Endothelial cell of umbilical vein (primary cell): ENCODE measurements around the gene ZNF385D. TPM values are rescaled to one million over a fixed set of nuclear protein-coding genes. Genes with fewer than 3 reads are reported as not detected.
"Not testable (repeated sequence)": the region's sequence is repeated elsewhere in the genome, so short reads cannot be mapped to it uniquely, and the experiment has no call there.

ENCODE experiments used
- BruUV-seq: library from RNA; stranded (reverse); fragments of 400-500 nt; replicated peaks from 2 replicates; lab custom pipeline; 2021; lab: Mats Ljungman, UMichigan
- CTCF ChIA-PET: fragments of 300-600, 350-600 bp; sonication (Branson Sonifier 250); formaldehyde crosslinking; loops from one replicate; lab custom pipeline; 2021; ENCODE audit warnings: antibody characterized with exemption, inconsistent platforms; lab: Charles Lee
- POLR2A ChIA-PET: fragments of 300-600, 350-600 bp; sonication (Branson Sonifier 250); formaldehyde crosslinking; loops from one replicate; lab custom pipeline; 2021; ENCODE audit warnings: antibody characterized with exemption, inconsistent platforms; lab: Charles Lee
- DNase-seq: peaks from one replicate; pipeline ENCODE4 v3.0.0-alpha.2; 2011; ENCODE audit warnings: low read depth, low spot score
- FAIRE-seq: peaks from 2 replicates; lab custom pipeline; 2011; peaks lifted over from hg19 to GRCh38; lab: Jason Lieb, UNC
- H2AFZ ChIP-seq: 2 replicates; pipeline ENCODE4 v1.6.0; 2012; ENCODE audit warnings: low read depth, low read length, control low read depth, inconsistent platforms
- H3K27ac ChIP-seq: 2 replicates; pipeline ENCODE4 v1.5.1; 2011; ENCODE audit warnings: low read depth, mild to moderate bottlenecking, control low read depth, low read length, moderate library complexity; ENCODE audit not compliant: insufficient read depth
- H3K27me3 ChIP-seq, 2 experiments: 2 replicates each; pipeline versions ENCODE4 v1.6.0 to v1.6.1; 2011; ENCODE audit warnings: low read length in 2 of 2, mixed read lengths in 1 of 2; ENCODE audit not compliant: control insufficient read depth in 2 of 2, insufficient read depth in 2 of 2
- H3K36me3 ChIP-seq, 2 experiments: 2 replicates in 1 of 2; 3 replicates in 1 of 2; pipeline ENCODE4 v1.5.1; 2011; ENCODE audit warnings: low read length in 2 of 2, mild to moderate bottlenecking in 1 of 2, moderate library complexity in 1 of 2; ENCODE audit not compliant: control insufficient read depth in 2 of 2, insufficient read depth in 2 of 2; ENCODE audit errors: extremely low read depth in 1 of 2
- H3K4me1 ChIP-seq: 3 replicates; pipeline ENCODE4 v1.5.1; 2011; ENCODE audit warnings: mild to moderate bottlenecking, low read length; ENCODE audit not compliant: control insufficient read depth, insufficient read depth; ENCODE audit errors: extremely low read depth
- H3K4me2 ChIP-seq: 2 replicates; pipeline ENCODE4 v1.6.1; 2011; ENCODE audit warnings: low read length, control low read depth, mixed read lengths; ENCODE audit not compliant: insufficient read depth
- H3K4me3 ChIP-seq, 3 experiments: fragments of 200-600 bp in 1 of 3; sonication (generic), shearing (Covaris generic) in 1 of 3; replicated peaks in 1 of 3; 2 replicates each; pipeline ENCODE4 v1.5.1; 2011 to 2016; ENCODE audit warnings: control low read depth in 3 of 3, low read length in 3 of 3, mild to moderate bottlenecking in 2 of 3, inconsistent platforms in 1 of 3, low read depth in 1 of 3, moderate library complexity in 1 of 3; ENCODE audit not compliant: insufficient read depth in 1 of 3
- H3K79me2 ChIP-seq: 2 replicates; pipeline ENCODE4 v1.6.0; 2012; ENCODE audit warnings: low read length, inconsistent platforms; ENCODE audit not compliant: control insufficient read depth, insufficient read depth
- H3K9ac ChIP-seq: replicated peaks from 2 replicates; pipeline ENCODE3; 2011; ENCODE audit warnings: low read length, control low read depth; ENCODE audit not compliant: insufficient read depth; ENCODE audit errors: extremely low read depth
- H3K9me1 ChIP-seq: replicated peaks from 3 replicates; pipeline ENCODE4 v1.6.0; 2011; ENCODE audit warnings: mild to moderate bottlenecking, low read length; ENCODE audit not compliant: control insufficient read depth, insufficient read depth; ENCODE audit errors: extremely low read depth
- H3K9me3 ChIP-seq: replicated peaks from 2 replicates; pipeline ENCODE4 v1.5.1; 2012; ENCODE audit warnings: low read length, inconsistent platforms; ENCODE audit not compliant: control insufficient read depth, insufficient read depth
- H4K20me1 ChIP-seq: replicated peaks from 2 replicates; pipeline ENCODE3; 2011; ENCODE audit warnings: mild to moderate bottlenecking, low read length; ENCODE audit not compliant: control insufficient read depth, insufficient read depth; ENCODE audit errors: extremely low read depth
- EZH2 ChIP-seq: IDR thresholded peaks from 2 replicates; pipeline ENCODE4 v1.6.1; 2012; ENCODE audit warnings: borderline replicate concordance, low read depth, mild to moderate bottlenecking, moderate library complexity, low read length, inconsistent platforms; ENCODE audit not compliant: severe bottlenecking
- FOS ChIP-seq: IDR thresholded peaks from 2 replicates; pipeline ENCODE4 v1.6.1; 2011; ENCODE audit warnings: mild to moderate bottlenecking, low read length, moderate library complexity, borderline replicate concordance; ENCODE audit not compliant: insufficient read depth
- GATA2 ChIP-seq: IDR thresholded peaks from 2 replicates; pipeline ENCODE4 v1.7.0; 2011; ENCODE audit warnings: low read depth, mild to moderate bottlenecking, moderate library complexity, mixed read lengths, low read length; ENCODE audit not compliant: insufficient read length, insufficient read depth
- JUN ChIP-seq: IDR thresholded peaks from 2 replicates; pipeline ENCODE4 v1.6.1; 2011; ENCODE audit warnings: borderline replicate concordance, low read depth; ENCODE audit not compliant: insufficient read length, insufficient read depth
- MYC ChIP-seq: IDR thresholded peaks from one replicate; pipeline ENCODE4 v1.6.1; 2011; ENCODE audit warnings: mild to moderate bottlenecking, low read depth, low read length
- POLR2A ChIP-seq: IDR thresholded peaks from 2 replicates; pipeline ENCODE4 v1.6.1; 2012; ENCODE audit warnings: low read depth, mild to moderate bottlenecking, control low read depth, low read length
- POLR2AphosphoS5 ChIP-seq: IDR thresholded peaks from 2 replicates; pipeline ENCODE4 v1.6.1; 2012; ENCODE audit warnings: low read depth, mild to moderate bottlenecking, control low read depth, low read length, moderate library complexity; ENCODE audit not compliant: insufficient read depth
- dilution Hi-C: fragments of 300-500 bp; cut with MboI; formaldehyde crosslinking; loops from one replicate; pipeline ENCODE4 v1.15.0; 2019; ENCODE audit warnings: low sequenced_read_pairs; ENCODE audit not compliant: extremely low pct_ligation_motif_present
- intact Hi-C: fragments of 100-400 bp; cut with micrococcal nuclease; formaldehyde crosslinking; loops from one replicate; pipeline ENCODE4 v1.10.0; 2022
- polyA plus RNA-seq, 4 experiments: library from polyadenylated mRNA; depleted of rRNA in 3 of 4; stranded (reverse) in 3 of 4; unstranded in 1 of 4; fragments of >200 nt; gene quantifications; 2 replicates each; pipeline versions ENCODE4 v1.2.1 to v1.2.3, GENCODE V29; 2011 to 2012; ENCODE audit warnings: missing spikeins in 1 of 4
- total RNA-seq: library from RNA; stranded (reverse); gene quantifications from 2 replicates; pipeline ENCODE4 v1.2.3, GENCODE V29; 2021
- TF ChIP-seq, protein P1 (sequence below): IDR thresholded peaks from 2 replicates; pipeline ENCODE4 v1.6.1; 2011; ENCODE audit not compliant: insufficient read depth, insufficient read length
- TF ChIP-seq, protein P2 (sequence below), 2 donors: IDR thresholded peaks; 1 replicate in 1 of 2; 2 replicates in 1 of 2; pipeline ENCODE4 v1.5.1; 2011; ENCODE audit warnings: low read length in 2 of 2, mild to moderate bottlenecking in 2 of 2, moderate library complexity in 2 of 2, control low read depth in 1 of 2, inconsistent platforms in 1 of 2, low read depth in 1 of 2; ENCODE audit not compliant: insufficient read depth in 1 of 2; ENCODE audit errors: extremely low read depth in 1 of 2

Gene ZNF385D
- total and polyA plus RNA-seq, 2 donors (not counting 3 experiments of a cell fraction or from before 2014, with no cell fraction given): not detected

DNA sequence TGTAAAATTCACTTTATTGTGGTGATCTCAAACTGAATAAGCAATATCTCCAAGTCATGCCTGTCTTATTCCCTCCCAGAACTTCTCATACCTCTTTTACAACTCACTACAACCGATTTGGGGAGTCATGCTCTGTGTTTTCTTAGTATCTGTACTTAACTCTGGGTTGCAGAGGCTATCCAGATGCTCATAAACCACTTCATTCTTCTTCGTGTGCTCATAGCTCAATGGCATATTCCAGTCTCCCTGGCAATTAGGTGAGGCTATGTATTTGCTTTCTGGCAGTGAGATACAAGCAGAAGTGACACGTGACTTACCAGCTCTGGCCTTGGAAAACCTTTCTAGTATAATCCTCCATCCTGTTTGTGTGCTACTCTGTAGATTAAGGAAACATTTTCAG is 360.9 kb downstream of the ZNF385D start:
- no peaks in the 10 kb centered on the region for H3K36me3 ChIP-seq
- H3K9me3 ChIP-seq: no peaks in the 10 kb centered on the region
- no peak overlapping the region for H3K4me3 ChIP-seq
- H3K27me3 ChIP-seq: no peaks in the 10 kb centered on the region
- H2AFZ ChIP-seq: no peak overlapping the region
- ChIA-PET POLR2A (no interaction called here), CTCF (no interaction called here)
- dilution Hi-C loops (no loop called here), intact Hi-C loops (no loop called here)
- no peaks in the 10 kb centered on the region for H3K9me1 ChIP-seq
- FAIRE-seq (no peak), DNase-seq (no peak)
- no peak overlapping the region for H3K4me2 ChIP-seq
- H3K79me2 ChIP-seq: no peaks in the 10 kb centered on the region
- BruUV-seq: no TSS peak
- TF ChIP-seq FOS (no peak), EZH2 (no peak), POLR2AphosphoS5 (no peak), POLR2A (no peak), JUN (no peak), GATA2 (no peak), MYC (no peak)
- TF ChIP-seq, protein P1, sequence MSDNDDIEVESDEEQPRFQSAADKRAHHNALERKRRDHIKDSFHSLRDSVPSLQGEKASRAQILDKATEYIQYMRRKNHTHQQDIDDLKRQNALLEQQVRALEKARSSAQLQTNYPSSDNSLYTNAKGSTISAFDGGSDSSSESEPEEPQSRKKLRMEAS: no peak
- TF ChIP-seq, protein P2, sequence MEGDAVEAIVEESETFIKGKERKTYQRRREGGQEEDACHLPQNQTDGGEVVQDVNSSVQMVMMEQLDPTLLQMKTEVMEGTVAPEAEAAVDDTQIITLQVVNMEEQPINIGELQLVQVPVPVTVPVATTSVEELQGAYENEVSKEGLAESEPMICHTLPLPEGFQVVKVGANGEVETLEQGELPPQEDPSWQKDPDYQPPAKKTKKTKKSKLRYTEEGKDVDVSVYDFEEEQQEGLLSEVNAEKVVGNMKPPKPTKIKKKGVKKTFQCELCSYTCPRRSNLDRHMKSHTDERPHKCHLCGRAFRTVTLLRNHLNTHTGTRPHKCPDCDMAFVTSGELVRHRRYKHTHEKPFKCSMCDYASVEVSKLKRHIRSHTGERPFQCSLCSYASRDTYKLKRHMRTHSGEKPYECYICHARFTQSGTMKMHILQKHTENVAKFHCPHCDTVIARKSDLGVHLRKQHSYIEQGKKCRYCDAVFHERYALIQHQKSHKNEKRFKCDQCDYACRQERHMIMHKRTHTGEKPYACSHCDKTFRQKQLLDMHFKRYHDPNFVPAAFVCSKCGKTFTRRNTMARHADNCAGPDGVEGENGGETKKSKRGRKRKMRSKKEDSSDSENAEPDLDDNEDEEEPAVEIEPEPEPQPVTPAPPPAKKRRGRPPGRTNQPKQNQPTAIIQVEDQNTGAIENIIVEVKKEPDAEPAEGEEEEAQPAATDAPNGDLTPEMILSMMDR (IDR thresholded peaks at IDR 0.05; ENCODE audit: extremely low read depth in 1 of 2, insufficient read depth in 1 of 2, low read depth in 1 of 2, low read length in 2 of 2): no peak
- no peaks in the 10 kb centered on the region for H4K20me1 ChIP-seq
- no peaks in the 10 kb centered on the region for H3K4me1 ChIP-seq
- no peak overlapping the region for H3K27ac ChIP-seq
- H3K9ac ChIP-seq: no peak overlapping the region

GRCh38 chr3:21387142-21387826 is 363.7 kb downstream of the ZNF385D start:
- H3K9ac ChIP-seq, H3K4me1 ChIP-seq, H3K27ac ChIP-seq, POLR2A ChIA-PET, H3K27me3 ChIP-seq, dilution Hi-C loops, H3K36me3 ChIP-seq, H3K9me3 ChIP-seq, H3K79me2 ChIP-seq, intact Hi-C loops, H4K20me1 ChIP-seq, DNase-seq, H3K4me2 ChIP-seq, H2AFZ ChIP-seq, FAIRE-seq, CTCF ChIA-PET, H3K9me1 ChIP-seq, BruUV-seq, H3K4me3 ChIP-seq: not testable (repeated sequence)

DNA sequence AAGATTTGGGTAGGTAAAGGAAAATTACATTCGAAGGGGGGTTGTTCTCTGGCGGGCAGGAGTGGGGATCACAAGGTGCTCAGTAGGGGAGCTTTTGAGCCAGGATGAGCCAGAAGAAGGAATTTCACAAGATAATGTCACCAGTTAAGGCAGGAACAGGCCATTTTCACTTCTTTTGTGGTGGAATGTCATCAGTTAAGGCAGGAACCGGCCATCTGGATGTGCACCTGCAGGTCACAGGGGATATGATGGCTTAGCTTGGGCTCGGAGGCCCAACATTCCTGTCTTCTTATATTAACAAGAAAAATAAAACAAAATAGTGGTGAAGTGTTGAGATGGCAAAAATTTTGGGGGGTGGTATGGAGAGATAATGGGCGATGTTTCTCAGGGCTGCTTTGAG is 373.0 kb downstream of the ZNF385D start:
- dilution Hi-C loops, FAIRE-seq, H4K20me1 ChIP-seq, H3K4me3 ChIP-seq, CTCF ChIA-PET, H3K9ac ChIP-seq, H3K36me3 ChIP-seq, POLR2A ChIA-PET, H3K4me1 ChIP-seq, H3K9me3 ChIP-seq, H3K9me1 ChIP-seq, H3K4me2 ChIP-seq, DNase-seq, H2AFZ ChIP-seq, H3K27me3 ChIP-seq, H3K27ac ChIP-seq, intact Hi-C loops, H3K79me2 ChIP-seq, BruUV-seq: not testable (repeated sequence)
